HFF-Myc (cell line): Measurements from ENCODE around the gene SLC47A1.

Experiments used
- DNase-seq: peaks from one replicate; pipeline ENCODE4 v3.0.0-alpha.2; 2011; ENCODE audit warnings: low read depth; ENCODE audit errors: extremely low read depth
- H3K4me3 ChIP-seq: replicated peaks from 2 replicates; pipeline ENCODE4 v1.5.1; 2011; ENCODE audit warnings: low read depth, mild to moderate bottlenecking, control low read depth, low read length
- CTCF ChIP-seq: IDR thresholded peaks from 2 replicates; pipeline ENCODE4 v1.5.1; 2012; ENCODE audit warnings: mild to moderate bottlenecking, low read depth, low read length, control low read depth; ENCODE audit errors: missing control alignments

The SLC47A1 gene

GRCh38 chr17:19568016-19568350 is 34.3 kb downstream of the SLC47A1 start:
- no peak for TF ChIP-seq CTCF
- H3K4me3 ChIP-seq, result no peak overlapping the region

GRCh38 chr17:19569785-19570543 is 36.3 kb downstream of the SLC47A1 start:
- DNase-seq, result no peak
- H3K4me3 ChIP-seq, result no peak overlapping the region
- TF ChIP-seq CTCF, result no peak

More at GRCh38 chr17:19568016-19568350, 34.3 kb downstream of the SLC47A1 start:
- DNase-seq, result no peak

GRCh38 chr17:19570544-19571062 is 36.9 kb downstream of the SLC47A1 start:
- TF ChIP-seq CTCF, result no peak
- no peak overlapping the region for H3K4me3 ChIP-seq
- no peak for DNase-seq

- no peak overlapping the region for H3K4me3 ChIP-seq
- no peak for DNase-seq
Observed at GRCh38 chr17:19573075-19573474, 39.4 kb downstream of the SLC47A1 start.

GRCh38 chr17:19574956-19575355 is 41.3 kb downstream of the SLC47A1 start:
- DNase-seq, result no peak
- no peak overlapping the region for H3K4me3 ChIP-seq
- TF ChIP-seq CTCF, result no peak

More at GRCh38 chr17:19573075-19573474, 39.4 kb downstream of the SLC47A1 start:
- no peak for TF ChIP-seq CTCF

GRCh38 chr17:19578545-19578944 is 44.9 kb downstream of the SLC47A1 start:
- no peak for TF ChIP-seq CTCF
- no peak for DNase-seq
- H3K4me3 ChIP-seq, result no peak overlapping the region

- DNase-seq, result no peak
Observed at GRCh38 chr17:19579192-19579761, 45.6 kb downstream of the SLC47A1 start.

More at GRCh38 chr17:19579192-19579761, 45.6 kb downstream of the SLC47A1 start:
- TF ChIP-seq CTCF, result no peak
- no peak overlapping the region for H3K4me3 ChIP-seq
